SU-DHL-6 (cell line): Measurements from ENCODE around the gene RGL1.

Experiments used
- EZH2phosphoT487 ChIP-seq: fragments of 200-600 bp; sonication (generic), shearing (Covaris generic); conservative IDR thresholded peaks from 2 replicates; pipeline ENCODE4 v1.6.1; 2018; ENCODE audit warnings: mild to moderate bottlenecking, antibody characterized with exemption, low read length, moderate library complexity, mixed read lengths
- TF ChIP-seq, protein P1 (sequence below): fragments of 200-600 bp; sonication (generic); IDR thresholded peaks from one replicate; pipeline ENCODE4 v1.5.1; 2017; ENCODE audit warnings: antibody characterized with exemption, mild to moderate bottlenecking, low read length, moderate library complexity; ENCODE audit not compliant: insufficient read depth, poor library complexity, severe bottlenecking

DNA sequence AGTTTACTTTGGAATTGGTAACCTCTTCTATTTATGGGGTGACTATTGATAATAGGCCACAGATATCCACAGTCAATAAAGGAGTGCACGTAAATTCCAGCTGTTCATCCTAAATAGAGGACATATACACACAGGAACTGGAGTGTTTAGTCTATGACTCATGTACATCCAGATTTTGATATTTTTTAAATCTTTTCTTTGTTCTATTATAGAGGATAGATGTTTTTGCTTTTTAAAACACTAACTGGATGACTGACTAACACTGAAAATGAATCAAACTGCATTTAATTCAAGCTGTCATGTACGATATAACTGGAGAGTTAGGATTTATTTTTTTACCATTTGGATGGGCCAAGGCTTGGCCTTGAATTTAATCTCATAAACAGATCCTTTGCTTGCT is 45.9 kb downstream of the RGL1 start:
- TF ChIP-seq, protein P1, sequence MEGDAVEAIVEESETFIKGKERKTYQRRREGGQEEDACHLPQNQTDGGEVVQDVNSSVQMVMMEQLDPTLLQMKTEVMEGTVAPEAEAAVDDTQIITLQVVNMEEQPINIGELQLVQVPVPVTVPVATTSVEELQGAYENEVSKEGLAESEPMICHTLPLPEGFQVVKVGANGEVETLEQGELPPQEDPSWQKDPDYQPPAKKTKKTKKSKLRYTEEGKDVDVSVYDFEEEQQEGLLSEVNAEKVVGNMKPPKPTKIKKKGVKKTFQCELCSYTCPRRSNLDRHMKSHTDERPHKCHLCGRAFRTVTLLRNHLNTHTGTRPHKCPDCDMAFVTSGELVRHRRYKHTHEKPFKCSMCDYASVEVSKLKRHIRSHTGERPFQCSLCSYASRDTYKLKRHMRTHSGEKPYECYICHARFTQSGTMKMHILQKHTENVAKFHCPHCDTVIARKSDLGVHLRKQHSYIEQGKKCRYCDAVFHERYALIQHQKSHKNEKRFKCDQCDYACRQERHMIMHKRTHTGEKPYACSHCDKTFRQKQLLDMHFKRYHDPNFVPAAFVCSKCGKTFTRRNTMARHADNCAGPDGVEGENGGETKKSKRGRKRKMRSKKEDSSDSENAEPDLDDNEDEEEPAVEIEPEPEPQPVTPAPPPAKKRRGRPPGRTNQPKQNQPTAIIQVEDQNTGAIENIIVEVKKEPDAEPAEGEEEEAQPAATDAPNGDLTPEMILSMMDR, result no peak
- TF ChIP-seq EZH2phosphoT487, result no peak
